Keratinocyte (primary cell): ENCODE measurements around the gene BRD1. TPM values are rescaled to one million over a fixed set of nuclear protein-coding genes. Genes with fewer than 3 reads are reported as not detected.

Experiments used
- DNase-seq: peaks from one replicate; pipeline ENCODE4 v3.0.0-alpha.2; 2011; ENCODE audit warnings: low read depth, missing footprints, low spot score
- FAIRE-seq: peaks from 2 replicates; lab custom pipeline; 2011; peaks lifted over from hg19 to GRCh38; lab: Jason Lieb, UNC
- H2AFZ ChIP-seq: 2 replicates; pipeline ENCODE4 v1.6.0; 2012; ENCODE audit warnings: low read length, control low read depth, inconsistent platforms; ENCODE audit not compliant: control insufficient read depth
- H3K27ac ChIP-seq: 2 replicates; pipeline ENCODE4 v1.5.1; 2011; ENCODE audit warnings: low read length; ENCODE audit not compliant: control insufficient read depth, insufficient read depth
- H3K27me3 ChIP-seq: 3 replicates; pipeline ENCODE4 v1.6.0; 2011; ENCODE audit warnings: low read length; ENCODE audit not compliant: control insufficient read depth, insufficient read depth; ENCODE audit errors: extremely low read depth
- H3K36me3 ChIP-seq, 2 experiments: 2 replicates in 1 of 2; 3 replicates in 1 of 2; pipeline ENCODE4 v1.5.1; 2011; ENCODE audit warnings: low read length in 2 of 2, mild to moderate bottlenecking in 1 of 2; ENCODE audit not compliant: control insufficient read depth in 2 of 2, insufficient read depth in 2 of 2; ENCODE audit errors: extremely low read depth in 1 of 2
- H3K4me1 ChIP-seq: 3 replicates; pipeline ENCODE4 v1.5.1; 2011; ENCODE audit warnings: low read length; ENCODE audit not compliant: control insufficient read depth, insufficient read depth; ENCODE audit errors: extremely low read depth
- H3K4me2 ChIP-seq: 3 replicates; pipeline ENCODE4 v1.6.0; 2011; ENCODE audit warnings: low read depth, low read length; ENCODE audit not compliant: control insufficient read depth, insufficient read depth; ENCODE audit errors: extremely low read depth
- H3K4me3 ChIP-seq, 3 experiments: fragments of 200-600 bp in 1 of 3; sonication (generic) in 1 of 3; 2 replicates in 2 of 3; 3 replicates in 1 of 3; pipeline ENCODE4 v1.5.1; 2011 to 2016; ENCODE audit warnings: low read length in 3 of 3, mild to moderate bottlenecking in 3 of 3, control low read depth in 2 of 3, inconsistent platforms in 1 of 3, low read depth in 1 of 3, mixed read lengths in 1 of 3, mixed run types in 1 of 3, moderate library complexity in 1 of 3; ENCODE audit not compliant: control insufficient read depth in 2 of 3, insufficient read depth in 2 of 3; ENCODE audit errors: extremely low read depth in 1 of 3
- H3K79me2 ChIP-seq: 2 replicates; pipeline ENCODE4 v1.6.0; 2012; ENCODE audit warnings: low read length; ENCODE audit not compliant: control insufficient read depth, insufficient read depth
- H3K9ac ChIP-seq: 3 replicates; pipeline ENCODE4 v1.6.0; 2011; ENCODE audit warnings: low read length; ENCODE audit not compliant: control insufficient read depth, insufficient read depth; ENCODE audit errors: extremely low read depth
- H3K9me1 ChIP-seq: 3 replicates; pipeline ENCODE4 v1.6.0; 2011; ENCODE audit warnings: low read length; ENCODE audit not compliant: control insufficient read depth, insufficient read depth; ENCODE audit errors: extremely low read depth
- H3K9me3 ChIP-seq: 2 replicates; pipeline ENCODE4 v1.5.1; 2012; ENCODE audit warnings: low read depth, low read length; ENCODE audit not compliant: control insufficient read depth
- H4K20me1 ChIP-seq: 3 replicates; pipeline ENCODE4 v1.6.0; 2011; ENCODE audit warnings: low read length; ENCODE audit not compliant: control insufficient read depth, insufficient read depth; ENCODE audit errors: extremely low read depth
- EZH2 ChIP-seq: IDR thresholded peaks from one replicate; pipeline ENCODE4 v1.6.1; 2012; ENCODE audit warnings: inconsistent platforms, mild to moderate bottlenecking, low read length, moderate library complexity
- dilution Hi-C: fragments of 300-500 bp; cut with MboI; formaldehyde crosslinking; loops from one replicate; pipeline ENCODE4 v1.7.0; 2020; ENCODE audit warnings: low sequenced_read_pairs; ENCODE audit not compliant: extremely low pct_ligation_motif_present
- polyA plus RNA-seq, 5 experiments: library from polyadenylated mRNA; depleted of rRNA in 3 of 5; stranded (reverse) in 3 of 5; stranded (forward) in 1 of 5; unstranded in 1 of 5; fragments of >200 nt; gene quantifications; 1 replicate in 1 of 5; 2 replicates in 3 of 5; 3 replicates in 1 of 5; pipeline versions ENCODE4 v1.2.1 to v1.2.3, GENCODE V29; 2011 to 2012; ENCODE audit warnings: missing spikeins in 2 of 5, low read depth in 1 of 5, low replicate concordance in 1 of 5
- TF ChIP-seq, protein P1 (sequence below), 3 experiments: IDR thresholded peaks in 1 of 3; conservative IDR thresholded peaks in 1 of 3; optimal IDR thresholded peaks in 1 of 3; 2 replicates in 2 of 3; 3 replicates in 1 of 3; pipeline versions ENCODE3 to v1.5.1; 2011; ENCODE audit warnings: low read length in 3 of 3, mild to moderate bottlenecking in 3 of 3, moderate library complexity in 2 of 3, control low read depth in 1 of 3, inconsistent platforms in 1 of 3; ENCODE audit not compliant: insufficient read depth in 2 of 3; ENCODE audit errors: extremely low read depth in 1 of 3

The BRD1 gene
- polyA plus RNA-seq, 1 donor (not counting 4 experiments of a cell fraction or from before 2014, with no cell fraction given) = 4.3 TPM

- no peak for DNase-seq
- Histone ChIP-seq H3K27me3 (no peaks in the 10 kb centered on the region), H3K9me1 (no peaks in the 10 kb centered on the region), H3K9me3 (no peaks in the 10 kb centered on the region), H3K9ac (no peak overlapping the region), H3K4me3 (no peak overlapping the region), H3K4me2 (no peak overlapping the region), H3K4me1 (peaks cover 5% of the 10 kb centered on the region), H4K20me1 (peaks cover 2% of the 10 kb centered on the region), H3K27ac (no peak overlapping the region), H3K36me3 (peaks cover 20 to 22% of the 10 kb centered on the region in 2 experiments), H2AFZ (no peak overlapping the region), H3K79me2 (peaks cover 54% of the 10 kb centered on the region)
- no peak for TF ChIP-seq EZH2
- TF ChIP-seq, protein P1, sequence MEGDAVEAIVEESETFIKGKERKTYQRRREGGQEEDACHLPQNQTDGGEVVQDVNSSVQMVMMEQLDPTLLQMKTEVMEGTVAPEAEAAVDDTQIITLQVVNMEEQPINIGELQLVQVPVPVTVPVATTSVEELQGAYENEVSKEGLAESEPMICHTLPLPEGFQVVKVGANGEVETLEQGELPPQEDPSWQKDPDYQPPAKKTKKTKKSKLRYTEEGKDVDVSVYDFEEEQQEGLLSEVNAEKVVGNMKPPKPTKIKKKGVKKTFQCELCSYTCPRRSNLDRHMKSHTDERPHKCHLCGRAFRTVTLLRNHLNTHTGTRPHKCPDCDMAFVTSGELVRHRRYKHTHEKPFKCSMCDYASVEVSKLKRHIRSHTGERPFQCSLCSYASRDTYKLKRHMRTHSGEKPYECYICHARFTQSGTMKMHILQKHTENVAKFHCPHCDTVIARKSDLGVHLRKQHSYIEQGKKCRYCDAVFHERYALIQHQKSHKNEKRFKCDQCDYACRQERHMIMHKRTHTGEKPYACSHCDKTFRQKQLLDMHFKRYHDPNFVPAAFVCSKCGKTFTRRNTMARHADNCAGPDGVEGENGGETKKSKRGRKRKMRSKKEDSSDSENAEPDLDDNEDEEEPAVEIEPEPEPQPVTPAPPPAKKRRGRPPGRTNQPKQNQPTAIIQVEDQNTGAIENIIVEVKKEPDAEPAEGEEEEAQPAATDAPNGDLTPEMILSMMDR (optimal IDR thresholded peaks at IDR 0.05 in 1 of 3, IDR thresholded peaks at IDR 0.05 in 1 of 3, conservative IDR thresholded peaks at IDR 0.05 in 1 of 3; ENCODE audit: extremely low read depth in 1 of 3, insufficient read depth in 2 of 3, low read length in 3 of 3) = no peak
- dilution Hi-C loops = no loop called here
- no peak for FAIRE-seq
Observed at GRCh38 chr22:49779853-49780697, 47.6 kb downstream of the BRD1 start.

GRCh38 chr22:49779211-49779610, 48.5 kb downstream of the BRD1 start:
- H3K79me2 ChIP-seq = peaks cover 45% of the 10 kb centered on the region
- H3K36me3 ChIP-seq = peaks cover 20% of the 10 kb centered on the region in 2 experiments
- no peak overlapping the region for H3K27ac ChIP-seq
- H3K9me3 ChIP-seq = no peaks in the 10 kb centered on the region
- no peak overlapping the region for H3K4me2 ChIP-seq
- dilution Hi-C loops = no loop called here
- no peaks in the 10 kb centered on the region for H3K9me1 ChIP-seq
- H3K4me3 ChIP-seq = no peak overlapping the region
- H2AFZ ChIP-seq = no peak overlapping the region
- no peaks in the 10 kb centered on the region for H3K27me3 ChIP-seq
- H3K9ac ChIP-seq = no peak overlapping the region
- peaks cover under 1% of the 10 kb centered on the region for H4K20me1 ChIP-seq
- FAIRE-seq (no peak), DNase-seq (no peak)
- TF ChIP-seq, protein P1 (optimal IDR thresholded peaks at IDR 0.05 in 1 of 3, IDR thresholded peaks at IDR 0.05 in 1 of 3, conservative IDR thresholded peaks at IDR 0.05 in 1 of 3; ENCODE audit: extremely low read depth in 1 of 3, insufficient read depth in 2 of 3, low read length in 3 of 3) = no peak
- TF ChIP-seq EZH2 = no peak
- peaks cover 5% of the 10 kb centered on the region for H3K4me1 ChIP-seq
